ENCODE data around the gene PDLIM4.

Gene PDLIM4

GRCh38 chr5:132309679-132310078 lies 52.2 kb downstream of the PDLIM4 start:
- no peak for DNase-seq (ENCODE audit: low read depth)

GRCh38 chr5:132310141-132310834 lies 52.8 kb downstream of the PDLIM4 start:
- no peak for DNase-seq (ENCODE audit: low read depth)

DNA sequence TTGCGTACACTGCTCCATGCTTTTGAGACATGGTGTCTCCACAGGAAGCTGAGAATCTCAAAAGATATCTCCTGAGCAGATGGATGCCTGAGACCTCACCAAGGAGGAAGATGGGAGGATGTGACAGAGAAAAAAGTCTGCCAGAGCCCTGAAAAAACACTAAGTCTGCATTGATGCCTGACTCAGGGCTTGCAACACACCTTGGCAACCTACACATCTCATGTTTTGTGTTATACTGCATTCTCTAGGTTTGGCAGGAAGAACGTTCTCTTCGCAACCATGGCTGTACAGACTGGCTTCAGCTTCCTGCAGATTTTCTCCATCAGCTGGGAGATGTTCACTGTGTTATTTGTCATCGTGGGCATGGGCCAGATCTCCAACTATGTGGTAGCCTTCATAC lies 55.9 kb downstream of the PDLIM4 start:
- no peak for DNase-seq (ENCODE audit: low read depth)

GRCh38 chr5:132313961-132314432 lies 56.5 kb downstream of the PDLIM4 start:
- no peak for DNase-seq (ENCODE audit: low read depth)

- DNase-seq (ENCODE audit: low read depth): no peak
Measured at GRCh38 chr5:132315529-132316067, 58.1 kb downstream of the PDLIM4 start.

DNA sequence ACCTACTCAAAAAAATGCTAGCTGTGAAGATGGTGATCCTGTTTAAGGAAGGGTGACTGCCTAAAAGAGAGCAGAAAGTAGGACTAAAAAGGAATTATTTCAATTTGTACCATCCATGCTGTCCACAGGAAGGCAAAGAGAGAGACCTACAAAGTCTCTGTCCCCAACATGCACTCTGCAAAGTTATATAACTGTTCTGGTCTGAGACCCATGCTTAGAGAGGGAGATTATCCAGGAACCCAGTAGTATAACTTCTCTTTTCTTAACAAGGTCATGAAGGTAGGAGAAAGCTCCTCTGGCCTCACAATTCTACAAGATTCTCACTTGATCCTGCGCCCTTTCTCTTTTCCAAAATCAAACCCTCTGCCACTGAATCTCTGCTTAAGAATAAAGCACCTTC lies 62.5 kb downstream of the PDLIM4 start:
- DNase-seq (ENCODE audit: low read depth): no peak

GRCh38 chr5:132321109-132321721 lies 63.7 kb downstream of the PDLIM4 start:
- DNase-seq (ENCODE audit: low read depth): no peak

DNA sequence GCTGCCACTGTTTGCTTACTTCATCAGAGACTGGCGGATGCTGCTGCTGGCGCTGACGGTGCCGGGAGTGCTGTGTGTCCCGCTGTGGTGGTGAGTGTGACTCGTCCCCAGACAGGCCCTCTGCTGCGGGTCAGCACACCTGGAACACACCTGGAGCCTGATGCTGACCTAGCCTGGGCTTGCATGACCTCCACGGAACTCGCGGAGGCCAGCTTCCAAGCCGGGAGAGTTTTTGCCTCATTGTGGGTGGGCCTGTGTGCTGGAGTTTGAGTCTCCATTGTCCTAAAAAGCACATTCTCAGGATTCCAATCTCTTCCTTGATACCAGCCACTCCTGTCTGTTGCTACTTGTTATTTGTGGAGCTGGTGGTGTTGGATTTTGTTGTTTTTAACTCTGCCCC lies 64.8 kb downstream of the PDLIM4 start:
- no peak for DNase-seq (ENCODE audit: low read depth)
